HG02973 (cell line): Measurements from ENCODE around the gene RNF224.
A peak's percentile ranks its signal among the peaks of the same experiment; 100 is the strongest.
"Not testable (repeated sequence)": the region's sequence is repeated elsewhere in the genome, so short reads cannot be mapped to it uniquely, and the experiment has no call there.

Source experiments
- ATAC-seq: cut with Tn5 transposase; IDR thresholded peaks from one replicate; pipeline ENCODE4 v1.9.1; 2021; ENCODE audit warnings: moderate library complexity; ENCODE audit not compliant: unreplicated experiment

RNF224 gene

DNA sequence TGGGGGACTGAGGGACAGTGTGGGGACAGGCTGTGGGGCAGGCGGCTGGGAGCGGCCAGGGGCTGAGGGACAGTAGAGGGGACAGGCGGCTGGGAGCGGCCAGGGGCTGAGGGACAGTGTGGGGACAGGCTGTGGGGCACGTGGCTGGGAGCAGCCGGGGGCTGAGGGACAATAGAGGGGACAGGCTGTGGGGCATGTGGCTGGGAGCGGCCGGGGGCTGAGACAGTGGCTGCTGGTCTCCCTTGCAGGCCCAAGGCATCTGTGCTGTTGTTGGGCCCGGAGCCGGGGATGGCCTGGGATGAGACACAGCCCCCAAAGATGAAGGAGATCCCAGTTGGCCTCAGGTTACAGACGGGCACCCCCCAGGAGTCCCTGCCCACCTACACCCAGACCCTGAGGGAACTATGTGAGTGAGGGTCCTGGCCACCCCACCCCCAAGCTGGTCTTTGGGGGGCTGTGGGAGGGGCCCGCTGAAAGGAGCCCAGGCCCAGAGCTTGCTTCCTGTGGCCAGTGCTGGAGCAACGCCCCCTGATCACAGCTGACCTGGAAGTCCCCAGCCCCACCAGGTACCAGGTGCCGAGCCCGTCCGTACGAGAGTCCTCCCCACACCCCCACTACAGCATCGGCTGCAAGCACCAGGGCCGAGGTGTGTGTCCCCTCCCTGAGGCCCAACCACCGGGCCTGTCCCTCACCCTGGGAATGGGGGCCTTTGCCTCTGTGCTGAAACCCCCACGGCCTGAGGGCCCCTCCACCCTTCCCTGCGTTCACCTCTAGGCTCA is 24.4 kb downstream of the RNF224 start:
- ATAC-seq: no peak

DNA sequence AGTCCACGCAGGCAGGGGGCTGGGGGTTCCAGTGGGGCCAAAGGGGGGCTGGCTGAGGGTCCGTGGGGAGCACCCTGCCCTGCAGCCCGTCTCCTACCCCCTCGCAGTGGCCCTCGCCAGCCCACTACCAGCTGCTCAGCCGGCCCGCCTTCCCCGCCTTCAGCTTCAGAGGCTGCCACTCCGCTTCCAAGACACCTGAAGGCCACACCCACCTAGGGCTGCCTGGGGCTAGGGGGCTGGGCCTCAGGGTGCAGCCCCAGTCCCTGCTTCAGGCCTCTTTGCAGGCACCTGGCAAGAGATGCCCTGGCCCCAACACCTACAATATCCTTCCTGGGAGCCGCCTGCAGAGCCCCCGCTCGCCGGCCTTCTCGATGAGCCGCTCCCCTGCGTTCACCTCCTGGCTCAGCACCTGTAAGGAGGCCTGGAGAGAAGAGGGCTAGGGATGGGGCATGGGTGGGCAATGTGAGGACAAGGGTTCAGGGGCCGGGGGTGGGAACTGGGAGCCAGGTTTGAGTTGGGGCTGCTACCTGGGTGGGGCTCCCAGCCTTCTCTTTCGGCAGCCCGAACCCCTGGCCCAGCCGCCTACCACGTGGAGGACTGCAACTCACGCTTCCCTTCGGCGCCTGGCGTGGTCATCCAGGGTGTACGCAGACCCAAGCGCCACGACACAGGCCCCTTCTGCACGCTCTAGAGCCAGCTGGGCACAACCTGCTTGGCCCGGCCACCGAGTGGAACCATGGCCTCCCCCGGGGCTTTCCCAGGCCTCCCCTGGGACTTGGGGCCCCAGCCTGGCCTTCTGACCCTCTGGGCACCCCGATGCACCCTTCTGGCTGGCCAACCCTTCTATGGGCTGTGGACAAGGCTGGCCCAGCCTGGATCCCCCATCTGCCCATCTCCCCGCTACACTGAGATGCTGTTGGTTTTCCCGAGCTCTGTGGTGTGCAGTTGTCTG is 25.5 kb downstream of the RNF224 start:
- no peak for ATAC-seq

DNA sequence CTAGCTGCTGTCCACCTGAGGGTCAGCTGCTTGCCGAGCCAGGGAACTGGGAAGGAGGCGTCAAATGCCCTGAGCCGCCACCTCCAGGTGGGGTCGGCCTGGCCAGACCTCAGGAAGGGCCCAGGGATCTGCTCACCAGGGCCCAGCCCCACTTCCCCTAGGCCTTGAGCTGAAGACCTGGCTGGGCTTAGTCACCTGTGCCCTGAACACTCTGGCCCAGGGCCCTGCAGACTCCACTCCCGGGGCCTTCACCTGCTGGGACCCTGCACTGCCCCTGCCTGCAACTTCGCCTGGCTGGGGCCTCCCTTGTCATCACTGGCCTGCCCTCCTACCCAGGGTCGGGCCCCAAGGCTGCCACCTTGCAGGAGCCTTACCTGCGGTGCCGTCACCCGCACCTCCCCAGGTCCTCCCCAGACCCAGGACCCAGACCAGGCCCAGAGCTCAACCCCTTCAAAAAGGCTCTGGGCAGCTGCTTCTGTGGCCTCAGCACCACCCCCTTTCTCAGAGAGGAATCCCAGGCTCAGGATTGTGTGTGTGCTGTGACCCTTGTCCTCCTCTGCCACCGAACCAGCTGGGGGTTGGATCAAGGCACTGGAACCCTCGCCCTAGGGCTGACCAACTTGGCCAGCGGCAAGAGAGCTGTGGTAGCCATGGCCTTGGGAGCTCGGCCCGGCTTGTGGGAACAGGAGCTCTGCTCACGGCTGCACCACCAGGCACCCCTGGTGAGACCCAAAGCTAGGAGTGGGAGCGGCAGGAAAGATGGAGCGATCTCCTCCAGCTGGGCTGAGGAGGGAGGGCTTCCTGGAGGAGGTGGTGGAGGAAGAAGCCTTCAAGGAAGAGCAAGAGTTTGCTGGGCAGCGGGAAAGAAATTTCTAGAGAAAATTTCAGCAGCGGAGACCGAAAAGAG is 26.7 kb downstream of the RNF224 start:
- ATAC-seq: no peak

DNA sequence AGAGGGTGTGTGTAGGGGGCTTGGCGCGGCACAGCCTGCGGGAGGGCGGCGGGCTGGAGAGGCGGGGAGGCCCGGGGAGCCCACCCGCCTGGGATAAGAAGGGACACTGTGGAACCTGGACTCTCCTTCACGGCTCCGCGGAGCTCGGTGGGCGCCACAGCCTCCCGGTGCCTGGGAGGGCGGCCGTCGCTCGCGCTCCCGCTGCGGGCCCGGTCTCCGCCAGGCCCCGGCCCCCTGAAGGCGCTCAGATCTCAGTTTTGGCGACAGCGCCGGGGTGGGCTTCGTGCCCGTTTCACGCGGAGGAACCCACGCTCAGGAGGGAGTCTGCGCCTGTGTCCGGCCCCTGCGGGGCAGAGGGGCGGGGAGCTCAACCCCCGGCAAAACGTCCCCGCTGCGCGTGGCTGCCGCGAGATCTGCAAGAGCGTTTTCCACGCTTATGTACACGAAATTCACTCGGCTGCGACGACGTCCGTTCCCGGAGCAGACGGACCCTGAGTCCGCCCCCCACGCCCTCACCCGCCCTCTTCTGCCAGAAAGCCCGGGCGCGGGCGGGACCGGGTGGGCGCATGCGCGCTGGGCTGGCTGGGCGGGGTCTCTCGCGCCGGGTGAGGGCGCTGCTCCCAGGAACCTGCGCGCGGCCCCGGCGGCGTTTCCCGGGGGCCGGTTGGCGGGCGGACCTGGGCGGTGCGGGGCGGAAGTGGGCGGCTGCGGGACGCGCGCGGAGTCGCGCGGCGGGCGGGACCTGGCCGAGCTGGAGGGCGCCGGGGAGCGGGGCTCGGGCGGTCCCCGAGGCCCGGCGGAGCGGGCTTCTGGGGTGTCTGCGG is 27.5 kb downstream of the RNF224 start, which contains the start of gene NELFB:
Gene NELFB (plus strand): TSS at position 704 of the 824 bp plus-strand sequence.
- ATAC-seq: peak; percentile 68

DNA sequence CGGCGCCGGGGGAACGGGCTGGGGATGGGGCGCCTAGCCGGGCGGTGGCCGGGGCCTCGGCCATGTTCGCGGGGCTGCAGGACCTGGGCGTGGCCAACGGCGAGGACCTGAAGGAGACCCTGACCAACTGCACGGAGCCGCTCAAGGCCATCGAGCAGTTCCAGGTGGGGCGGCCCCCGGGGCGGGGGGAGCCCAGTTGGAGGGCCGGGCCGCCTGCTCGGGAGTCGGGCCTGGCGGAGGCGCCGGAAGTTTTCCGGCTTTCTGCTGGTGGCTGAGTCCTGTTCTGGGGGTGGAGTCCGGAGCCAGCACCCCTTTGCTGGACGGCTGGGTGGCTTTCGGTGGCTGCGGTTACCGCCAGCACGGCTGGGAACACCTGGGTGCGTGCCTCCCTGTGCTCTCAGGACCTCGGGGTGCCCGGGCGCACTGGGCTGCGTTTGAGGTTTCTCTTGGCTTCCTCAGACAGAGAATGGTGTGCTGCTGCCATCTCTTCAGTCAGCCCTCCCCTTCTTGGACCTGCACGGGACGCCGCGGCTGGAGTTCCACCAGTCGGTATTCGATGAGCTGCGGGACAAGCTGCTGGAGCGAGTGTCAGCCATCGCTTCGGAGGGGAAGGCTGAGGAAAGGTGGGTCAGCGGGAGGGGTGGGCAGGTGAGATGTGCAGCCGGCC is 28.3 kb downstream of the RNF224 start:
- peak; percentile 7 for ATAC-seq

DNA sequence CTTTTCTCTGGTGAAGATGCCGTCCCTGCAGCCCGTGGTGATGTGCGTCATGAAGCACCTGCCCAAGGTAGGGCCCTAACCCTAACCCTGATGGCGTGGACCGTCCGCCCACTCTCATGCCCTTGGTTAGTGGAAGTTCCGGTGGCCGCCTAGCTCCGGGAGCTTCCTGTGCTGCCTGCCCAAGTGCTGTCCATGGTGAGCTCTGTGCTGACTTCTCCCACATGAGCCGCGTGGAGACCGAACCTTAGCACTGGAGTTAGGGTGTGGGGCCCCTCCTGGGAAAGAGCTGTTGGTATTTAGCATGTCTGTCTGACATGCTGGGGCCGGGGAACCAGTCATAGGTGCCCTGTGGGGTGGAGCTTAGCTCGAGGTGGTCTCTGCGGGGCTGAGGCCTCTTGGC is 29.1 kb downstream of the RNF224 start:
- ATAC-seq: no peak

DNA sequence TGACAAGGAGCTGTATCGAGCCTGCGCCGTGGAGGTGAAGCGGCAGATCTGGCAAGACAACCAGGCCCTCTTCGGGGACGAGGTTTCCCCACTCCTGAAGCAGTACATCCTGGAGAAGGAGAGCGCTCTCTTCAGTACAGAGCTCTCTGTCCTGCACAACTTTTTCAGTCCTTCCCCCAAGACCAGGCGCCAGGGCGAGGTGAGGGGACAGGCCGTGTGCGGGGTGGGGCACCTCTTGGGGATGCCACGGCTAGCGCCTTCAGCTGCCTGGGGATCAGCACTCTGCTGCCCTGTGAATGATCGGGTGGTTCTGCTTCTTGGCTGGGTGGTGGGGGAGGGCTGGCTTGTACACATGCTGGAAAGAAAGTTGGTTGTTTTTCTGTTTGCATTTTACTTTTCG is 29.6 kb downstream of the RNF224 start:
- no peak for ATAC-seq

DNA sequence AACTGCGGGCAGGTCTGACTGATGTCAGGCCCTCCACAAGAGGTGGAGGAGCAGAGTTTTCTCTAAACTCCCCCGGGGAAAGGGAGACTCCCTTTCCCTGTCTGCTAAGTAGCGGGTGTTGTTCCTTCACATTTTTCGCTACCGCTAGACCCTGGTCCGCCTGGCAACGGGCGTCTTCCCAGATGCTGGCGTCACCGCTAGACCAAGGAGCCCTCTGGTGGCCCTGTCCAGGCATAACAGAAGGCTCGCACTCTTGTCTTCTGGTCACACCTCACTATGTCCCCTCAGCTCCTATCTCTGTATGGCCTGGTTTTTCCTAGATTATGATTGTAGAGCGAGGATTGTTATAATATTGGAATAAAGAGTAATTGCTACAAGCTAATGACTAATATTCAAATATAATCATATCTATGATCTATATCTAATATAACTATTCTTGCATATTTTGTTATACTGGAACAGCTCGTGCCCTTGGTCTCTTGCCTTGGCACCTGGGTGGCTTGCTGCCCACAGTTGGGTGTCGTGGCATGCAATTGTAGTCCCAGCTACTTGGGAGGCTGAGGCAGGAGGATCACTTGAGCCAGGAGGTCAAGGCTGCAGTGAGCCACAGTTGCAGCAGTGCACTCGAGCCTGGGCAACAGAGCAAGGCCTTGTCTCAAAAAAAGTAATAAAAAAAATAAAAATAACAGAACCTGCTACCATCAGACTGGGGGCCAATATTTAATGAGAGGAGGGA is 35.0 kb downstream of the RNF224 start:
- ATAC-seq: not testable (repeated sequence)

DNA sequence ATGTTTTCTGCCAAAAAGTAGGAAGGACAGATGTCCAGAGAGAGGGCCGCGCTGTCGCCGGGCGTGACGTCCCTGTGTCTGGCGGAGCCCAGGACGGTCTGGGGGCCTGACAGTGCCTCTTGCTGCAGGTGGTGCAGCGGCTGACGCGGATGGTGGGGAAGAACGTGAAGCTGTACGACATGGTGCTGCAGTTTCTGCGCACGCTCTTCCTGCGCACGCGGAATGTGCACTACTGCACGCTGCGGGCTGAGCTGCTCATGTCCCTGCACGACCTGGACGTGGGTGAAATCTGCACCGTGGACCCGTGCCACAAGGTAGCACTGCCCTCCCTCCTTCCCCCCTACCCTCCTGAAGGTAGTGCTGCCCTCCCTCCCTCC is 35.6 kb downstream of the RNF224 start:
- ATAC-seq: no peak

DNA sequence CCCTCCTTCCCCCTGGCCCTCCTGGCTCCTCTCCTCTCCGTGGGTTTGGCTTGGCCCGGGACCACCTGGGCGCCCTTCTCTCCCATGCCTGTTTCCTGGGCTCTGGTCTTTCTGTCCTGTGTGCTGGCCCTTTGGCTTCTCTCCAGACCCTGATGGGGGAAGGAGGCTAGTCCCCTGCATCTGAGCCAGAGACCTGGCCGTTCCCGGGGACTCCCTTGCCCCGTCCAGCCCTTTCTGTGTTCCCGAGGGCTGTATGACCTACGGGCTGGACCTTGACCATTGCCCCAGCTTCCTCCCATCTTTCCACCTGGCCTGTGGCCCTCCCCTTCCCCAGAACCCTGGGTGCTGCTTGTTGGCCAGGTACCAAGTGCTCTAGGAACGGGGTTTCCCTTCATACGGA is 36.2 kb downstream of the RNF224 start:
- no peak for ATAC-seq

DNA sequence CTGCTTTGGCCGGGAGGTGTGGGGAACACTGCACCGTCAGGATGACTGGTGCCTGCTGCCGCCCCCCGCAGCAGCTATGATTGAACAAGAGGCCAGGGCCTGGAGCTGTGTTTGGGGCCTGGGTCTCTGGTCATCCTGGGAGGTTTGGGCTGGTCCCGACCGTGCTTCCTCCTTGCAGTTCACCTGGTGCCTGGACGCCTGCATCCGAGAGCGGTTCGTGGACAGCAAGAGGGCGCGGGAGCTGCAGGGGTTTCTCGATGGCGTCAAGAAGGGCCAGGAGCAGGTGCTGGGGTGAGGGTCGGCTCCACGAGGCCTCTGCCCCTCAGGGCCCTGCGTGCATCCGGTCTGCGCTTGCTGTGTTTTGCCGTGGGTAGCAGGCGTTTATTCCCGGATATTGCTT is 36.8 kb downstream of the RNF224 start:
- ATAC-seq: no peak

DNA sequence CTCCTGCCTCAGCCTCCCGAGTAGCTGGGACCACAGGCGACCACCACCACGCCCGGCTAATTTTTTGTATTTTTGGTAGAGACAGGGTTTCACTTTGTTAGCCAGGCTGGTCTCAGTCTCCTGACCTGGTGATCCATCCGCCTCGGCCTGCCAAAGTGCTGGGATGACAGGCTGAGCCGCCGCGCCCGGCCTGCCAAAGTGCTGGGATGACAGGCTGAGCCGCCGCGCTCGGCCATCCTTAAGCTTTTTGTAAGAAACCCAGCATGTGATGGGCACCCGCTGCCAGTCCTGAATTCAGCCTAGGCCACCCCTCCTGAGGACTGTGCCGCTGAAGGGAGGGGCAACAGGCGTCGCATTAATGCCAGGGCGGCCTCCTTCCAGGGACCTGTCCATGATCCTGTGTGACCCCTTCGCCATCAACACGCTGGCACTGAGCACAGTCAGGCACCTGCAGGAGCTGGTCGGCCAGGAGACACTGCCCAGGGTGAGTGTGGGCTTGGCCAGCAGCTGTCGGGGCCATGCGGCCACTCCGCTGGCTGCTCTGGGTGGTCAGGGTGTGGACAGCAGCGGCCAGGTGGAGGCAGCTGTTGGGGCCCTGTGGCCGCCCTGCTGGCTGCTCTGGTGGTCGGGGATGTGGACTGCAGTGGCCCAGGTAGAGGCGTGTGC is 38.3 kb downstream of the RNF224 start:
- ATAC-seq: no peak

DNA sequence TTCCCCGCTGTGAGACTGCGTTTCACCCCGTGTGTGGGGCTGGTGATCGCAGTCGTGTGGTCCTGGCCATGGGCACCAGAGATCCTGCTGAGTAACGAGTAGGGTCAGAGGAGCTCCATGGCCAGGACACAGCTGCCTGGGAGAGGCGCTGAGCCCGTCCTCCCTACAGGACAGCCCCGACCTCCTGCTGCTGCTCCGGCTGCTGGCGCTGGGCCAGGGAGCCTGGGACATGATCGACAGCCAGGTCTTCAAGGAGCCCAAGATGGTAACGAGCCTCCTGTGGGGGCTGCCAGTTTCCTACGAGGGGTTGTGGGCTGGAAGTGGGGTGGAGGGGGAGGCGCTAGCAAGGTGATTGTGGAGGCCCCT is 38.8 kb downstream of the RNF224 start:
- no peak for ATAC-seq

DNA sequence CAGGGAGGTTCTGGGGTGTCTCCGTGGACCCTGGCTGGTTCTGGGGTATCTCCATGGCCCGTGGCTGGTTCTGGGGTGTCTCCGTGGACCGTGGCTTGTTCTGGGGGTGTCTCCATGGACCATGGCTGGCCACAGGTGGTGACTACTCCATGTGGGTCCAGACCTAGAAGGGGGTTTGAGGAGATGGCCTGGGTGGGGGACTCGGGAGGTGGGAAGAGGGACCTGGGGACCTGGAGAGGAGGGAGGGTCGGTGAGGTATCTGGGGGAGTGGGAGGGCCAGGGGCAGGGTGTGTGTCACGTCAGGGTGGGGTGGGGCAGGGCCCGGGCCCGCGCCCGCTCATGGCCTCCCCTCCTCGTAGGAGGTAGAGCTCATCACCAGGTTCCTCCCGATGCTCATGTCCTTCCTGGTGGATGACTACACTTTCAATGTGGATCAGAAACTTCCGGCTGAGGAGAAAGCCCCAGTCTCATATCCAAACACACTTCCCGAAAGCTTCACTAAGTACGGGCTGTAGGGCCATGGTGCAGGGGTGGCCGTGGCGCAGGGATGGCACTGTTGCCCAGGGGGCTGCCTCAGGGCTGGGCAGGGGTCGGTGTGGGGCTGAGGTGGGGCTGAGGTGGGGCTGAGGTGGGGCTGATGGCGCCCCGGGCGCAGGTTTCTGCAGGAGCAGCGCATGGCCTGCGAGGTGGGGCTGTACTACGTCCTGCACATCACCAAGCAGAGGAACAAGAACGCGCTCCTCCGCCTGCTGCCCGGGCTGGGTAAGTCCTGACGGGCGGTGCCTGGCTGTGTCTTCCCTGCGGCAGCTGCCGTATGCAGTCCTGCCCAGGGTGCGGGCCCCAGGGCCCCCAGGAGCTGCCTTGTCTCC is 39.5 kb downstream of the RNF224 start:
- ATAC-seq: no peak

DNA sequence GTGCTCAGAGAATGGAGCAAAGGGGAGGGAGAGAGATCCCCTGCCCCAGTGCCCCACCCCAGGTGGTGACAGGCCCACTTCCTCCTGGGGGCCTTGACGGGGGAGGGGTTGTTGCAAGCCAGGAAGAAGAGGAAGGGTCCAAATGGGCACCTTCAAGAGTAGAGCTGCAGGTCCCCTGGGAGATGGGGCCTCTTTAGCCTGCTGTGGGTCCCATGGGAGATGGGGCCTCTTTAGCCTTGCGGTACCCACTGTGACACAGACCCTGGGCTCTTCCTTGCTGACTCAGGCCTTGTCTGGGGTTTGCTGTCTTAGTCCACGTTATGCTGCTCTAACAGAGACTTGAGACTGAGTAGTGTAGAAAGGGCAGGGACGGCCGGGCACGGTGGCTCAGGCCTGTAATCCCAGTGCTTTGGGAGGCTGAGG is 40.6 kb downstream of the RNF224 start:
- ATAC-seq: no peak

DNA sequence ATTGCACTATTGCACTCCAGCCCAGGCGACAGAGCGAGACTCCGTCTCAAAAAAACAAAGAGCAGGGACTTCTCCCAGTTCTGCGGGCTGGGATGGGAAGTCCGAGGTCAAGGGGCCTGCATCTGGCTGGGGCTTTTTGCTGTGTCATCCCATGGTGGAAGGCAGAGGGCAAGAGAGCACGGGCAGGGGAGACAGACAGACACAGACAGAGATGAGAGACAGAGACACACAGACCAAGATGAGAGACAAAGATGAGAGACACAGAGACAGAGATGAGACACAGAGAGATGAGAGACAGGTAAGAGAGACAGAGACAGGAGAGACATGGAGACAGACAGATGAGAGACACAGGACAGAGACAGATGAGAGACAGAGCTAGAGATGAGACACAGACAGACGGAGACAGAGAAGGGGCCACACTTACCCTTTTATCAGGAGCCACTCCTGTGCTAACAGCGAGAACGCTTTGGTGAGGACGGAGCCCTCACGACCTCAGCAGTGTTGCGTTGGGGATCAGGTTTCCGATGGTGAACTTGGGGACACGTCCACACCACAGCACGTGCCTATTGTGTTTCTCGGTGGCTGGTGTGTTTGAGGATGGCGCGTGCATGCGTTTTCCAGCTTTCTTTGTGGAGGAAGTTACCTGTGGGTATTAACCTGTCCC is 41.4 kb downstream of the RNF224 start:
- ATAC-seq: no peak

DNA sequence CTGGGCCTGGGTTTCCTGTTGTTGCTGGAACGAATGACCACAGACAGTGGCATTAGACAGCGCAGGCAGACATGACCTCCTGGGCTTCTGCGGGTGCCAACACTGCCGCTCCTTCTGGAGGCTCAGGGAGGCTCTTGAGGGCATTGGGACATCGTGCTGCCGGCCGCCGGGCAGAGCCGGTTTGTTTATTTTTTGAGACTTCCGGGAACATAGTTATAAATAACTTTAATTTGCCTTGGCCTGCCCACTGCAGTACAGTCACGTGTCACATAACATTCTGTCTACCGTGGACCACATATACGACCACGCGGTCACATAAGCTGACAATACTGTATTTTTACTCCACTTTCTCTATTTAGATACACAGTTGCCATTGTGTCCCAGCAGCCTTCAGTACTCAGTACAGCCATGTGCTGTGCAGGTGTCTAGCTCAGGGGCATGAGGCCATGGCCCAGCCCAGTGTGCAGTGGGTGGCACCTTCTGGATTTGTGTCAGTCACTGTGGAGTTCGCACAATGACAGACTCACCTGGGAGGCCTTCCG is 42.0 kb downstream of the RNF224 start:
- ATAC-seq: no peak
